ENCODE measurements around the gene SF3A2. TPM values are rescaled to one million over a fixed set of nuclear protein-coding genes. Genes with fewer than 3 reads are reported as not detected.

Gene SF3A2
- total RNA-seq, 1 donor from 2014 or later = 14.4 TPM

DNA sequence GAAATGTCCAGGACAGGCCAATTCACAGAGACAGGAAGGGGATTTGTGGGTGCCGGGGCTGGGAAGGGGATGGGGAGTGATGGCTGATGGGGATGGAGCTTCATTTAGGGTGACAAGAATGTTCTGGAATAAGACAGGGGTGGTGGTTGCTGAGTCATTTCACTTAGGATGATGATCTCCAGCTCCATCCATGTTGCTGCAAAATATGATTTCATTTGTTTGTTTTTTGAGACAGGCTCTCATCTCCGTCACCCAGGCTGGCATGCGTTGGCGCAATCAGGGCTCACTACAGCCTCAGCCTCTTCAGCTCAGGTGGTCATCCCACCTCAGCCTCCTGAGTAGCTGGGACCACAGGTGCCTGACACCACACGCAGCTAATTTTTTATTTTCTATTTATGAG lies 22.7 kb downstream of the SF3A2 start:
- Histone ChIP-seq H3K27ac (no peak overlapping the region), H3K4me1 (no peaks in the 10 kb centered on the region), H3K4me2 (no peak overlapping the region), H3K4me3 (no peak overlapping the region), H3K36me3 (no peaks in the 10 kb centered on the region), H4K20me1 (ENCODE audit: low read depth) (no peaks in the 10 kb centered on the region), H3K79me2 (ENCODE audit: low read depth) (no peaks in the 10 kb centered on the region), H3K9ac (no peak overlapping the region), H3F3A (ENCODE audit: low read depth) (peaks cover 3% of the 10 kb centered on the region), H3K9me3 (ENCODE audit: low read depth) (no peaks in the 10 kb centered on the region), H3K27me3 (no peaks in the 10 kb centered on the region), H2AFZ (replicated peaks) (no peak overlapping the region)
- no peaks in the 10 kb centered on the region for H3K36me3 Mint-ChIP-seq
- no peaks in the 10 kb centered on the region for H3K4me1 Mint-ChIP-seq
- H3K27me3 Mint-ChIP-seq (ENCODE audit: insufficient read depth, low read depth) = peaks cover 4% of the 10 kb centered on the region
- no peak overlapping the region for H3K4me3 Mint-ChIP-seq
- H3K9me3 Mint-ChIP-seq = no peaks in the 10 kb centered on the region
- TF ChIP-seq EZH2 (IDR thresholded peaks at IDR 0.05) = no peak
- TF ChIP-seq, protein P1, sequence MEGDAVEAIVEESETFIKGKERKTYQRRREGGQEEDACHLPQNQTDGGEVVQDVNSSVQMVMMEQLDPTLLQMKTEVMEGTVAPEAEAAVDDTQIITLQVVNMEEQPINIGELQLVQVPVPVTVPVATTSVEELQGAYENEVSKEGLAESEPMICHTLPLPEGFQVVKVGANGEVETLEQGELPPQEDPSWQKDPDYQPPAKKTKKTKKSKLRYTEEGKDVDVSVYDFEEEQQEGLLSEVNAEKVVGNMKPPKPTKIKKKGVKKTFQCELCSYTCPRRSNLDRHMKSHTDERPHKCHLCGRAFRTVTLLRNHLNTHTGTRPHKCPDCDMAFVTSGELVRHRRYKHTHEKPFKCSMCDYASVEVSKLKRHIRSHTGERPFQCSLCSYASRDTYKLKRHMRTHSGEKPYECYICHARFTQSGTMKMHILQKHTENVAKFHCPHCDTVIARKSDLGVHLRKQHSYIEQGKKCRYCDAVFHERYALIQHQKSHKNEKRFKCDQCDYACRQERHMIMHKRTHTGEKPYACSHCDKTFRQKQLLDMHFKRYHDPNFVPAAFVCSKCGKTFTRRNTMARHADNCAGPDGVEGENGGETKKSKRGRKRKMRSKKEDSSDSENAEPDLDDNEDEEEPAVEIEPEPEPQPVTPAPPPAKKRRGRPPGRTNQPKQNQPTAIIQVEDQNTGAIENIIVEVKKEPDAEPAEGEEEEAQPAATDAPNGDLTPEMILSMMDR (IDR thresholded peaks at IDR 0.05) = no peak
- TF ChIP-seq EZH2phosphoT487 (IDR thresholded peaks at IDR 0.05) = no peak
- no peak overlapping the region for H3K27ac Mint-ChIP-seq
- DNase-seq (ENCODE audit: low spot score) = no peak

DNA sequence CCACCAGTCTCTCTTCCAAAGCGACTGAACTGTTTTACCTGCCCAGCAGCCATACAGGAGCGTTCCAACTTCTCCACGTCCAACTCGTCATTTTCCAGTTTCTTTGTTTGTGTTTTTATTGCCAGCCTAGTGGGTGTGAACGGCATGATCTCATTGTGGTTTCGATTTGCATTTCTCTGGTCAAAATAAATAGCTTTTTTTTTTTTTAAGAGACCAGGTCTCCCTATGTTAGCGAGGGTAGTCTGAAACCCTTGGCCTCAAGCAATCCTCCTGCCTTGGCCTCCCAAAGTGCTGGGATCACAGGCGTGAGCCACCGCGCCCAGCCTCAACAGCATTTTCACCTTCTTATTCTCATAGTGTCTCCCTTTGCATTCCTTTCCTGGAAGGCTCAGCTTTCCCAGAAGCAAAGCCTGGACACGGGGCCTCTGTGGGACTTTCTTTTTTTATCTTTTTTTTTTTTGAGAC lies 23.7 kb downstream of the SF3A2 start:
- H3K79me2 ChIP-seq (ENCODE audit: low read depth) = no peaks in the 10 kb centered on the region
- no peak overlapping the region for H3K27ac Mint-ChIP-seq
- H3K9ac ChIP-seq = no peak overlapping the region
- H3K36me3 Mint-ChIP-seq = no peaks in the 10 kb centered on the region
- no peaks in the 10 kb centered on the region for H3K27me3 ChIP-seq
- H3K4me3 Mint-ChIP-seq = no peak overlapping the region
- H3K4me3 ChIP-seq = no peak overlapping the region
- no peak overlapping the region for H3K4me2 ChIP-seq
- H3K9me3 ChIP-seq (ENCODE audit: low read depth) = no peaks in the 10 kb centered on the region
- no peaks in the 10 kb centered on the region for H3K4me1 ChIP-seq
- H3K27ac ChIP-seq = no peak overlapping the region
- TF ChIP-seq EZH2phosphoT487 (IDR thresholded peaks at IDR 0.05) (no peak), EZH2 (IDR thresholded peaks at IDR 0.05) (no peak)
- TF ChIP-seq, protein P1 (IDR thresholded peaks at IDR 0.05) = no peak
- no peak for DNase-seq (ENCODE audit: low spot score)
- H3K9me3 Mint-ChIP-seq = no peaks in the 10 kb centered on the region
- H3F3A ChIP-seq (ENCODE audit: low read depth) = no peaks in the 10 kb centered on the region
- H3K4me1 Mint-ChIP-seq = no peaks in the 10 kb centered on the region
- H2AFZ ChIP-seq (replicated peaks) = no peak overlapping the region
- H3K27me3 Mint-ChIP-seq (ENCODE audit: insufficient read depth, low read depth) = peaks cover 3% of the 10 kb centered on the region
- no peaks in the 10 kb centered on the region for H3K36me3 ChIP-seq
- no peaks in the 10 kb centered on the region for H4K20me1 ChIP-seq (ENCODE audit: low read depth)

DNA sequence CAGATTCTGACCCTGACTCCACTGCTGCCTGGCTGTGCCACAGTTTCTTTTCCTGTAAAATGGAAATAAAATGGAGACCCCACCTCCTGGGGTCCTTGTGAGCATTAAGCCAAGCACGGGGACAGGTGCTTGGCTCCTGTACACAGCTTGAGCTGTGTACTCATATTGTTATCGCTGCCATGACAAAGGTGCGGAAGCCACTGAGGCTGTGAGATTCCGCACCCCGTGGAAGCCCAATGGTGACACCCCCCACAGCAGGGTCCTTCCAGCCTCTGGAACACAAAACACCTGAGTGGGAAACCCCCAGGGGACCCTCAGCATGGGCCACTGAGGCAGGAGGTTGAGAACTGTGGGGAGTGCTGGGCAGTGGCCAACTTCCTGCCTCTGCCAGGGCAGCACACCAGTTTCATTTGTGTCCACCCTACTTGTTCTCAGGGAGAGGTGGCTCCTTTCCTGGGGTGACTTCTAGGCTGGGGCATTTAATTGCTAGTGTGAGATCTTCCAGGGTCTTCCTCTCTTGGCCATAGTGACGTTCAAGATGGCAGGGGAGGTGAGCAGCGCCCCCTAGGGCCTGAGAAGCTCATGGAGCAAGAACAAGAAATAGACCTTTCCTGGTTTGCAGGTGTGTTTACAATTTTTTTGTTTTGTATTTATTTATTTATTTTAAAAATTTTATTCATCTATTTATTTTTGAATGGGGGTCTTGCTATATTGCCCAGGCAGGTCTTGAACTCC lies 25.0 kb downstream of the SF3A2 start:
- Histone ChIP-seq H3K9ac (no peak overlapping the region), H3F3A (ENCODE audit: low read depth) (no peaks in the 10 kb centered on the region), H3K4me2 (no peak overlapping the region), H3K27ac (no peak overlapping the region), H3K27me3 (no peaks in the 10 kb centered on the region), H3K4me1 (no peaks in the 10 kb centered on the region), H3K79me2 (ENCODE audit: low read depth) (no peaks in the 10 kb centered on the region), H2AFZ (replicated peaks) (no peak overlapping the region), H3K9me3 (ENCODE audit: low read depth) (no peaks in the 10 kb centered on the region), H3K36me3 (no peaks in the 10 kb centered on the region), H4K20me1 (ENCODE audit: low read depth) (no peaks in the 10 kb centered on the region), H3K4me3 (no peak overlapping the region)
- no peaks in the 10 kb centered on the region for H3K9me3 Mint-ChIP-seq
- H3K4me1 Mint-ChIP-seq = no peaks in the 10 kb centered on the region
- no peaks in the 10 kb centered on the region for H3K36me3 Mint-ChIP-seq
- peaks cover 3% of the 10 kb centered on the region for H3K27me3 Mint-ChIP-seq (ENCODE audit: insufficient read depth, low read depth)
- TF ChIP-seq, protein P1 (IDR thresholded peaks at IDR 0.05) = peak; percentile 62
- TF ChIP-seq EZH2 (IDR thresholded peaks at IDR 0.05) = no peak
- no peak overlapping the region for H3K27ac Mint-ChIP-seq
- no peak overlapping the region for H3K4me3 Mint-ChIP-seq
- peak; percentile 48 for DNase-seq (ENCODE audit: low spot score)
